DMS 273 (cell line): ENCODE measurements around the gene OR2L2.
"Not testable (repeated sequence)": the region's sequence is repeated elsewhere in the genome, so short reads cannot be mapped to it uniquely, and the experiment has no call there.

Source experiments
- DNase-seq: peaks from one replicate; lab custom pipeline; 2025; ENCODE audit not compliant: unreplicated experiment; lab: John Stamatoyannopoulos, UW

Gene OR2L2

GRCh38 chr1:248029770-248030169, at the start of gene OR2L2:
TSS of gene OR2L2 (plus strand) at chr1:248030070. CDS start at chr1:248038268, 8,198 bp downstream.
- DNase-seq, result no peak

GRCh38 chr1:247992986-247993385, 36.9 kb upstream of the OR2L2 start:
- no peak for DNase-seq

- no peak for DNase-seq
These were observed 31.1 kb upstream of the OR2L2 start for GRCh38 chr1:247998811-247999210.

- DNase-seq, result no peak
These were observed 29.7 kb upstream of the OR2L2 start for GRCh38 chr1:248000169-248000568.

- DNase-seq, result no peak
These were observed 22.1 kb upstream of the OR2L2 start for GRCh38 chr1:248007778-248008177.

GRCh38 chr1:248009681-248010080, 20.2 kb upstream of the OR2L2 start:
- DNase-seq, result no peak

- no peak for DNase-seq
These were observed 16.6 kb upstream of the OR2L2 start, which contains the start of gene OR2L5 for GRCh38 chr1:248013229-248013710. TSS of gene OR2L5 (plus strand) at chr1:248013660. CDS start at chr1:248021948, 8,288 bp downstream.

GRCh38 chr1:248015803-248016202, 14.1 kb upstream of the OR2L2 start:
- no peak for DNase-seq

- DNase-seq, result no peak
These were observed 15.3 kb downstream of the OR2L2 start for GRCh38 chr1:248045209-248045608.

- DNase-seq, result no peak
These were observed 16.7 kb downstream of the OR2L2 start, which contains the start of gene OR2L3 for GRCh38 chr1:248046536-248046935. TSS of gene OR2L3 (plus strand) at chr1:248046836. CDS start at chr1:248060682, 13,846 bp downstream.

GRCh38 chr1:248047008-248047407, 17.1 kb downstream of the OR2L2 start:
- DNase-seq, result no peak

- no peak for DNase-seq
These were observed 24.8 kb downstream of the OR2L2 start for GRCh38 chr1:248054671-248055070.

GRCh38 chr1:248055261-248055660, 25.4 kb downstream of the OR2L2 start:
- DNase-seq, result no peak

GRCh38 chr1:248065071-248065470, 35.2 kb downstream of the OR2L2 start:
- no peak for DNase-seq

- DNase-seq, result no peak
These were observed 35.7 kb downstream of the OR2L2 start for GRCh38 chr1:248065604-248066003.

- not testable (repeated sequence) for DNase-seq
These were observed 54.0 kb downstream of the OR2L2 start for GRCh38 chr1:248083864-248084263.
